22Rv1 (cell line): ENCODE results near the gene TYROBP.

Source experiments
- H3K27ac ChIP-seq: fragments of 450-650 bp; 2 replicates; pipeline ENCODE4 v1.5.1; 2017
- CTCF ChIP-seq: fragments of 450-650 bp; IDR thresholded peaks from 2 replicates; pipeline ENCODE4 v1.5.1; 2017; ENCODE audit warnings: mild to moderate bottlenecking
- ZFX ChIP-seq: fragments of 450-650 bp; IDR thresholded peaks from 2 replicates; pipeline ENCODE4 v1.6.1; 2017; ENCODE audit warnings: antibody characterized with exemption, borderline replicate concordance

Gene TYROBP

GRCh38 chr19:35889370-35890112, 18.6 kb downstream of the TYROBP start:
- TF ChIP-seq CTCF: no peak
- no peak for TF ChIP-seq ZFX
- H3K27ac ChIP-seq: no peak overlapping the region

GRCh38 chr19:35888398-35888797, 19.7 kb downstream of the TYROBP start:
- no peak for TF ChIP-seq ZFX
- no peak for TF ChIP-seq CTCF
- no peak overlapping the region for H3K27ac ChIP-seq

GRCh38 chr19:35887197-35887596, 20.9 kb downstream of the TYROBP start:
- TF ChIP-seq ZFX (no peak), CTCF (no peak)
- no peak overlapping the region for H3K27ac ChIP-seq

GRCh38 chr19:35885904-35886303, 22.2 kb downstream of the TYROBP start:
- H3K27ac ChIP-seq: no peak overlapping the region
- TF ChIP-seq ZFX: no peak
- no peak for TF ChIP-seq CTCF

GRCh38 chr19:35885225-35885738, 22.8 kb downstream of the TYROBP start:
- TF ChIP-seq ZFX: no peak
- no peak for TF ChIP-seq CTCF

GRCh38 chr19:35883882-35884281, 24.2 kb downstream of the TYROBP start:
- no peak for TF ChIP-seq CTCF
- no peak for TF ChIP-seq ZFX
- no peak overlapping the region for H3K27ac ChIP-seq

More at GRCh38 chr19:35885225-35885738, 22.8 kb downstream of the TYROBP start:
- H3K27ac ChIP-seq: no peak overlapping the region

GRCh38 chr19:35882114-35882832, 25.8 kb downstream of the TYROBP start:
- TF ChIP-seq ZFX (no peak), CTCF (peak; percentile 54)
- H3K27ac ChIP-seq: no peak overlapping the region
